Testis (tissue), 3 donors: Measurements from ENCODE around the gene INSIG2. TPM values are rescaled to one million over a fixed set of nuclear protein-coding genes. Genes with fewer than 3 reads are reported as not detected.

Experiments
- DNase-seq: peaks from one replicate; pipeline ENCODE4 v3.0.0-alpha.2; 2019
- H3K27ac ChIP-seq, 2 donors: fragments of 200-600 bp; sonication (generic); one replicate each; pipeline ENCODE4 v1.5.1; 2019
- H3K27me3 ChIP-seq: fragments of 200-600 bp; sonication (generic); one replicate; pipeline ENCODE4 v1.5.1; 2019
- H3K36me3 ChIP-seq: fragments of 200-600 bp; sonication (generic); one replicate; pipeline ENCODE4 v1.5.1; 2017; ENCODE audit warnings: low read depth; ENCODE audit errors: missing control alignments
- H3K4me1 ChIP-seq: fragments of 200-600 bp; sonication (generic); one replicate; pipeline ENCODE4 v1.5.1; 2019
- H3K4me3 ChIP-seq, 2 donors: fragments of 200-600 bp; sonication (generic); one replicate each; pipeline ENCODE4 v1.5.1; 2017 to 2019
- H3K9me3 ChIP-seq: fragments of 200-600 bp; sonication (generic); one replicate; pipeline ENCODE4 v1.5.1; 2017
- POLR2A ChIP-seq: fragments of 450-650 bp; IDR thresholded peaks from one replicate; pipeline ENCODE4 v1.6.1; 2017; ENCODE audit warnings: antibody characterized with exemption, mild to moderate bottlenecking, moderate library complexity
- WGBS, 2 donors: methylation state at CpG; one replicate each; pipeline ENCODE4 v1.1.5; 2018; 5-methylcytosine and 5-hydroxymethylcytosine counted together
- intact Hi-C: fragments of 100-400 bp; cut with DNase I; formaldehyde crosslinking; loops from one replicate; pipeline ENCODE4 v1.15.1; 2023; ENCODE audit warnings: low total_unique reads
- polyA plus RNA-seq: library from polyadenylated mRNA; stranded (reverse); fragments of 350-450 nt; fragmentation: Illumina TruSeq; extraction: RNeasy Lipid Tissue Mini Kit (QIAGEN cat#74804); gene quantifications from one replicate; pipeline ENCODE4 v1.2.3, GENCODE V29; 2014; ENCODE audit warnings: low read depth, low replicate concordance; ENCODE audit not compliant: insufficient read depth
- total RNA-seq, 2 donors: library from RNA; depleted of rRNA; stranded (reverse); fragments of >200 nt; gene quantifications; one replicate each; pipeline ENCODE4 v1.2.3, GENCODE V29; 2016
- TF ChIP-seq, protein P1 (sequence below), 3 experiments: fragments of 450-650 bp in 2 of 3; fragments of 200-600 bp in 1 of 3; sonication (generic) in 1 of 3; IDR thresholded peaks; one replicate each; pipeline ENCODE4 v1.5.1; 2016 to 2019; ENCODE audit warnings: antibody characterized with exemption in 3 of 3, mild to moderate bottlenecking in 2 of 3, moderate library complexity in 1 of 3

INSIG2 gene
- total and polyA plus RNA-seq, 3 donors from 2014 or later: 13.9 to 18.7 (median 16.6) TPM

DNA sequence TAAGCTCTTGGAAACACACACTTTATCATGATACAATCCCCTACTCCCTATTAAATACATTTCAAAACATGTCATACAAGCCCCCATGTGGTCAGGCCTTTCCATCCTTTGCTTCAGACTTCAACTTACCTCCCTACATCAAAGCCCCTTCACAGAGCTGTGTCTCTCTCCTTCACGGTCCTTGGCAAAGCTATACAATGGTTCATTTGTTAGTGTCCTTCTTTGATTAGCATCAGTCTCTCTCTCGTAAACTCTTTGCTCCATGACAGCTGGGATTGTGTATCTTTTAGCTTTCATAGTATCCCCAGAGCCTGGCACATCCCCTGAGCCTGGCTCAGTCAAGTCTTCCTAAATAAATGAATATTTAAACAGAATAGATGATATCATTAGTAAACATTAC, 25.6 kb upstream of the INSIG2 start:
- no peaks in the 10 kb centered on the region for H3K4me1 ChIP-seq
- no peak for DNase-seq
- H3K4me3 ChIP-seq: no peak overlapping the region
- no peaks in the 10 kb centered on the region for H3K9me3 ChIP-seq
- WGBS, 2 donors: 53 to 54% methylated on average over 2 of the region's 2 CpGs
- no peaks in the 10 kb centered on the region for H3K36me3 ChIP-seq
- no peak for TF ChIP-seq POLR2A
- TF ChIP-seq, protein P1, sequence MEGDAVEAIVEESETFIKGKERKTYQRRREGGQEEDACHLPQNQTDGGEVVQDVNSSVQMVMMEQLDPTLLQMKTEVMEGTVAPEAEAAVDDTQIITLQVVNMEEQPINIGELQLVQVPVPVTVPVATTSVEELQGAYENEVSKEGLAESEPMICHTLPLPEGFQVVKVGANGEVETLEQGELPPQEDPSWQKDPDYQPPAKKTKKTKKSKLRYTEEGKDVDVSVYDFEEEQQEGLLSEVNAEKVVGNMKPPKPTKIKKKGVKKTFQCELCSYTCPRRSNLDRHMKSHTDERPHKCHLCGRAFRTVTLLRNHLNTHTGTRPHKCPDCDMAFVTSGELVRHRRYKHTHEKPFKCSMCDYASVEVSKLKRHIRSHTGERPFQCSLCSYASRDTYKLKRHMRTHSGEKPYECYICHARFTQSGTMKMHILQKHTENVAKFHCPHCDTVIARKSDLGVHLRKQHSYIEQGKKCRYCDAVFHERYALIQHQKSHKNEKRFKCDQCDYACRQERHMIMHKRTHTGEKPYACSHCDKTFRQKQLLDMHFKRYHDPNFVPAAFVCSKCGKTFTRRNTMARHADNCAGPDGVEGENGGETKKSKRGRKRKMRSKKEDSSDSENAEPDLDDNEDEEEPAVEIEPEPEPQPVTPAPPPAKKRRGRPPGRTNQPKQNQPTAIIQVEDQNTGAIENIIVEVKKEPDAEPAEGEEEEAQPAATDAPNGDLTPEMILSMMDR (IDR thresholded peaks at IDR 0.05): no peak
- H3K27me3 ChIP-seq: no peaks in the 10 kb centered on the region
- intact Hi-C loops: no loop called here
- no peak overlapping the region for H3K27ac ChIP-seq

GRCh38 chr2:118065015-118065706, 23.1 kb upstream of the INSIG2 start:
- TF ChIP-seq, protein P1 (IDR thresholded peaks at IDR 0.05): no peak
- TF ChIP-seq POLR2A: no peak

DNA sequence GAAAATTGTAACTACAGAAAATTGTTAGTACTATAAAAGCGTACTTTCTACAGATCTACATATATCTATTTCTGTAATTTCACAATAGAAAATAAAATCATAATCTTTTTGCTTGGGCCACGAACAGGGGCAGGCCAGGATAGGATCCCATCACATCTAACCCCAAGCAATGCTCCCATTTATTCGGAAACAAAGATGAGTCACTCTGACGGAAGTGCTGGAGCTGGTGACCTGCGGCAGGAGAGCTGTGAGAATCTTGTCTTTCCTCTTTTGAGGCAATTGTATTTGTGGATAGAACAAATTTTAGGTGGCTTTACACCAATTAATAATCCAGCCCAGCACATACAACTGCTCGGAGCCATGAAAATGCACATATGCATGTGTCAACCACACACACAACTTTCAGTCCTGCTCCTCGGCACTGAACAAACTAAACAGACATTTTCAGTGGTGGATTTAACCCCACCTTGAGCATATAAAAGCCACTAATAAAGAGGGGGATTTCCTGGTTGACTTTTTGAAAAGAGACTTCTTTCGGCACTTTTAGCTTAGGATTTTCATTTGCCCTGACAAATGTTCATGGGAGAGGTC, 22.3 kb upstream of the INSIG2 start:
- intact Hi-C loops: no loop called here
- DNase-seq: no peak
- H3K4me1 ChIP-seq: no peaks in the 10 kb centered on the region
- no peak overlapping the region for H3K4me3 ChIP-seq
- no peaks in the 10 kb centered on the region for H3K36me3 ChIP-seq
- TF ChIP-seq POLR2A: no peak
- TF ChIP-seq, protein P1 (IDR thresholded peaks at IDR 0.05): no peak
- WGBS, 2 donors: 81 to 84% methylated on average over 8 of the region's 8 CpGs
- no peaks in the 10 kb centered on the region for H3K27me3 ChIP-seq
- H3K9me3 ChIP-seq: no peaks in the 10 kb centered on the region
- H3K27ac ChIP-seq: no peak overlapping the region

More at GRCh38 chr2:118065015-118065706, 23.1 kb upstream of the INSIG2 start:
- Histone ChIP-seq H3K27ac (no peak overlapping the region), H3K4me1 (no peaks in the 10 kb centered on the region), H3K9me3 (no peaks in the 10 kb centered on the region), H3K27me3 (no peaks in the 10 kb centered on the region), H3K36me3 (no peaks in the 10 kb centered on the region), H3K4me3 (no peak overlapping the region)
- whole genome bisulfite sequencing, 2 donors: 34 to 51% methylated on average over 5 of the region's 5 CpGs
- DNase-seq: no peak
- intact Hi-C loops: no loop called here

GRCh38 chr2:118077636-118078247, 10.5 kb upstream of the INSIG2 start:
- 69 to 75% methylated on average over 9 of the region's 9 CpGs for WGBS, 2 donors
- Histone ChIP-seq H3K9me3 (no peaks in the 10 kb centered on the region), H3K36me3 (no peaks in the 10 kb centered on the region), H3K27ac (no peak overlapping the region), H3K4me3 (no peak overlapping the region), H3K4me1 (peaks cover 3% of the 10 kb centered on the region), H3K27me3 (no peaks in the 10 kb centered on the region)
- intact Hi-C loops: no loop called here
- DNase-seq: no peak
- TF ChIP-seq, protein P1 (IDR thresholded peaks at IDR 0.05): no peak
